NCI-H2107 treated with DMSO at 0.1 percent for 48 hours (cell line): ENCODE measurements around the gene ZEB2.

ENCODE experiments used
- DNase-seq: peaks from one replicate; lab custom pipeline; 2025; ENCODE audit not compliant: unreplicated experiment; lab: John Stamatoyannopoulos, UW

ZEB2 gene

GRCh38 chr2:144513388-144514101 lies 6.4 kb downstream of the ZEB2 start:
- DNase-seq, result no peak

GRCh38 chr2:144512891-144513351 lies 7.0 kb downstream of the ZEB2 start:
- no peak for DNase-seq

GRCh38 chr2:144512470-144512869 lies 7.4 kb downstream of the ZEB2 start:
- DNase-seq, result no peak

GRCh38 chr2:144511937-144512336 lies 8.0 kb downstream of the ZEB2 start:
- no peak for DNase-seq

GRCh38 chr2:144511226-144511810 lies 8.6 kb downstream of the ZEB2 start:
- DNase-seq, result no peak

GRCh38 chr2:144510294-144510991 lies 9.5 kb downstream of the ZEB2 start:
- DNase-seq, result peak; percentile 83

- no peak for DNase-seq
Observed at GRCh38 chr2:144509879-144510221, 10.1 kb downstream of the ZEB2 start.

- peak; percentile 61 for DNase-seq
Observed at GRCh38 chr2:144509001-144509878, 10.7 kb downstream of the ZEB2 start.

GRCh38 chr2:144508172-144508851 lies 11.6 kb downstream of the ZEB2 start:
- peak; percentile 34 for DNase-seq

- no peak for DNase-seq
Observed at GRCh38 chr2:144507441-144508171, 12.3 kb downstream of the ZEB2 start.

GRCh38 chr2:144505245-144505831 lies 14.6 kb downstream of the ZEB2 start:
- peak; percentile 39 for DNase-seq

GRCh38 chr2:144504218-144504641 lies 15.7 kb downstream of the ZEB2 start:
- no peak for DNase-seq

- DNase-seq, result no peak
Observed at GRCh38 chr2:144503242-144503641, 16.7 kb downstream of the ZEB2 start.

GRCh38 chr2:144502369-144502768 lies 17.6 kb downstream of the ZEB2 start:
- no peak for DNase-seq

- DNase-seq, result no peak
Observed at GRCh38 chr2:144501627-144502026, 18.3 kb downstream of the ZEB2 start.

GRCh38 chr2:144501118-144501517 lies 18.8 kb downstream of the ZEB2 start:
- no peak for DNase-seq

GRCh38 chr2:144500563-144500962 lies 19.4 kb downstream of the ZEB2 start:
- DNase-seq, result no peak

- DNase-seq, result no peak
Observed at GRCh38 chr2:144498277-144498676, 21.6 kb downstream of the ZEB2 start.

GRCh38 chr2:144496977-144497598 lies 22.8 kb downstream of the ZEB2 start:
- no peak for DNase-seq
